Measurements from ENCODE around the gene KCNC4.

Gene KCNC4

GRCh38 chr1:110164725-110165350 lies 45.3 kb upstream of the KCNC4 start:
- Histone ChIP-seq H3K27me3 (replicated peaks) (no peaks in the 10 kb centered on the region), H3K4me3 (ENCODE audit: low read depth, low read length) (no peak overlapping the region), H3K36me3 (replicated peaks) (no peaks in the 10 kb centered on the region), H3K27ac (no peak overlapping the region)
- TF ChIP-seq CTCF (IDR thresholded peaks at IDR 0.05; ENCODE audit: low read depth, low read length, missing control alignments) = no peak
- in situ Hi-C loops (cut with HindIII; ENCODE audit: low pct_ligation_motif_present, low sequenced_read_pairs) = no loop called here
- DNase-seq = no peak

- in situ Hi-C loops (cut with HindIII; ENCODE audit: low pct_ligation_motif_present, low sequenced_read_pairs) = no loop called here
- H3K36me3 ChIP-seq (replicated peaks) = no peaks in the 10 kb centered on the region
Measured at GRCh38 chr1:110165761-110166231, 44.3 kb upstream of the KCNC4 start.

GRCh38 chr1:110166861-110167260 lies 43.3 kb upstream of the KCNC4 start:
- in situ Hi-C loops (cut with HindIII; ENCODE audit: low pct_ligation_motif_present, low sequenced_read_pairs) = no loop called here
- no peak overlapping the region for H3K4me3 ChIP-seq (ENCODE audit: low read depth, low read length)
- TF ChIP-seq CTCF (IDR thresholded peaks at IDR 0.05; ENCODE audit: low read depth, low read length, missing control alignments) = no peak
- no peaks in the 10 kb centered on the region for H3K36me3 ChIP-seq (replicated peaks)
- no peak for DNase-seq
- H3K27ac ChIP-seq = no peak overlapping the region
- H3K27me3 ChIP-seq (replicated peaks) = no peaks in the 10 kb centered on the region

More at GRCh38 chr1:110165761-110166231, 44.3 kb upstream of the KCNC4 start:
- no peak overlapping the region for H3K27ac ChIP-seq
- DNase-seq = no peak
- TF ChIP-seq CTCF (IDR thresholded peaks at IDR 0.05; ENCODE audit: low read depth, low read length, missing control alignments) = no peak
- no peak overlapping the region for H3K4me3 ChIP-seq (ENCODE audit: low read depth, low read length)
- H3K27me3 ChIP-seq (replicated peaks) = no peaks in the 10 kb centered on the region

GRCh38 chr1:110170766-110171733 lies 39.1 kb upstream of the KCNC4 start:
- H3K4me3 ChIP-seq (ENCODE audit: low read depth, low read length) = no peak overlapping the region
- TF ChIP-seq CTCF (IDR thresholded peaks at IDR 0.05; ENCODE audit: low read depth, low read length, missing control alignments) = no peak
- in situ Hi-C loops (cut with HindIII; ENCODE audit: low pct_ligation_motif_present, low sequenced_read_pairs) = no loop called here
- no peak for DNase-seq
- no peak overlapping the region for H3K27ac ChIP-seq
- H3K36me3 ChIP-seq (replicated peaks) = no peaks in the 10 kb centered on the region
- no peaks in the 10 kb centered on the region for H3K27me3 ChIP-seq (replicated peaks)

GRCh38 chr1:110172001-110172400 lies 38.1 kb upstream of the KCNC4 start:
- no peak overlapping the region for H3K27ac ChIP-seq
- no peak for DNase-seq
- H3K36me3 ChIP-seq (replicated peaks) = no peaks in the 10 kb centered on the region
- no peak overlapping the region for H3K4me3 ChIP-seq (ENCODE audit: low read depth, low read length)
- TF ChIP-seq CTCF (IDR thresholded peaks at IDR 0.05; ENCODE audit: low read depth, low read length, missing control alignments) = no peak
- in situ Hi-C loops (cut with HindIII; ENCODE audit: low pct_ligation_motif_present, low sequenced_read_pairs) = no loop called here
- no peaks in the 10 kb centered on the region for H3K27me3 ChIP-seq (replicated peaks)

Data from brain microvascular endothelial cell (primary cell).